Measurements from ENCODE around the gene MMP1. TPM values are rescaled to one million over a fixed set of nuclear protein-coding genes. Genes with fewer than 3 reads are reported as not detected.

The MMP1 gene
- total RNA-seq, 3 donors from 2014 or later (not counting 1 experiment from before 2014, with no cell fraction given) = not detected

- Histone ChIP-seq H3K4me3 (ENCODE audit: low read length) (no peak overlapping the region), H3K27ac (ENCODE audit: low read length) (no peak overlapping the region), H3K4me1 (ENCODE audit: control insufficient read depth, insufficient read depth, low read length) (no peaks in the 10 kb centered on the region), H3K9me3 (ENCODE audit: control insufficient read depth, insufficient read depth, low read length) (no peaks in the 10 kb centered on the region), H3K27me3 (ENCODE audit: control insufficient read depth, insufficient read depth, low read length) (no peaks in the 10 kb centered on the region), H3K36me3 (ENCODE audit: control insufficient read depth, insufficient read depth, low read length) (no peaks in the 10 kb centered on the region)
- no peak for TF ChIP-seq CTCF (IDR thresholded peaks at IDR 0.05)
- peaks cover 8 to 12% of the 10 kb centered on the region in 2 donors for H3K27me3 Mint-ChIP-seq (ENCODE audit: low read depth in 2 of 2)
- H3K4me3 Mint-ChIP-seq = no peak overlapping the region
- H3K4me1 Mint-ChIP-seq = no peaks in the 10 kb centered on the region
- no peak for ATAC-seq
- H3K9me3 Mint-ChIP-seq = peaks cover 0 to 3% of the 10 kb centered on the region in 2 donors
- intact Hi-C loops (cut with micrococcal nuclease) = no loop called here
- DNase-seq = no peak
- 93% methylated on average over 2 of the region's 2 CpGs for WGBS (ENCODE audit: insufficient coverage)
- no peaks in the 10 kb centered on the region for H3K36me3 Mint-ChIP-seq
- H3K27ac Mint-ChIP-seq = no peak overlapping the region
These were observed 35.8 kb upstream of the MMP1 start for GRCh38 chr11:102833731-102834130.

- Mint-ChIP-seq H3K4me3 (no peak overlapping the region), H3K9me3 (no peaks in the 10 kb centered on the region), H3K27me3 (ENCODE audit: low read depth in 2 of 2) (peaks cover 8 to 12% of the 10 kb centered on the region in 2 donors), H3K4me1 (no peaks in the 10 kb centered on the region), H3K36me3 (no peaks in the 10 kb centered on the region), H3K27ac (no peak overlapping the region)
- no peak overlapping the region for H3K27ac ChIP-seq (ENCODE audit: low read length)
- intact Hi-C loops (cut with micrococcal nuclease) = no loop called here
- no peaks in the 10 kb centered on the region for H3K27me3 ChIP-seq (ENCODE audit: control insufficient read depth, insufficient read depth, low read length)
- no peaks in the 10 kb centered on the region for H3K4me1 ChIP-seq (ENCODE audit: control insufficient read depth, insufficient read depth, low read length)
- WGBS (ENCODE audit: insufficient coverage) = 90% methylated on average over 7 of the region's 7 CpGs
- DNase-seq = no peak
- H3K9me3 ChIP-seq (ENCODE audit: control insufficient read depth, insufficient read depth, low read length) = no peaks in the 10 kb centered on the region
- no peak for ATAC-seq
- no peaks in the 10 kb centered on the region for H3K36me3 ChIP-seq (ENCODE audit: control insufficient read depth, insufficient read depth, low read length)
- TF ChIP-seq CTCF (IDR thresholded peaks at IDR 0.05) = no peak
- no peak overlapping the region for H3K4me3 ChIP-seq (ENCODE audit: low read length)
These were observed 34.7 kb upstream of the MMP1 start for GRCh38 chr11:102832612-102833011.

GRCh38 chr11:102831489-102832440, 33.8 kb upstream of the MMP1 start:
- H3K4me3 ChIP-seq (ENCODE audit: low read length) = no peak overlapping the region
- intact Hi-C loops (cut with micrococcal nuclease) = no loop called here
- 41% methylated on average over 36 of the region's 38 CpGs for WGBS (ENCODE audit: insufficient coverage)
- H3K36me3 ChIP-seq (ENCODE audit: control insufficient read depth, insufficient read depth, low read length) = no peaks in the 10 kb centered on the region
- H3K27ac ChIP-seq (ENCODE audit: low read length) = no peak overlapping the region
- peaks cover 8 to 12% of the 10 kb centered on the region in 2 donors for H3K27me3 Mint-ChIP-seq (ENCODE audit: low read depth in 2 of 2)
- no peaks in the 10 kb centered on the region for H3K27me3 ChIP-seq (ENCODE audit: control insufficient read depth, insufficient read depth, low read length)
- H3K4me1 ChIP-seq (ENCODE audit: control insufficient read depth, insufficient read depth, low read length) = no peaks in the 10 kb centered on the region
- H3K4me1 Mint-ChIP-seq = no peaks in the 10 kb centered on the region
- H3K36me3 Mint-ChIP-seq = no peaks in the 10 kb centered on the region
- no peaks in the 10 kb centered on the region for H3K9me3 ChIP-seq (ENCODE audit: control insufficient read depth, insufficient read depth, low read length)
- H3K9me3 Mint-ChIP-seq = no peaks in the 10 kb centered on the region
- TF ChIP-seq CTCF (IDR thresholded peaks at IDR 0.05) = no peak
- H3K4me3 Mint-ChIP-seq = no peak overlapping the region
- ATAC-seq (no peak), DNase-seq (no peak)
- no peak overlapping the region for H3K27ac Mint-ChIP-seq
